Ishikawa (cell line): ENCODE measurements around the gene RBM39.

Experiments
- CEBPB ChIP-seq: IDR thresholded peaks from 2 replicates; pipeline ENCODE4 v1.6.1; 2012
- CREB1 ChIP-seq: IDR thresholded peaks from 2 replicates; pipeline ENCODE4 v1.6.1; 2012; ENCODE audit warnings: low read depth
- EGR1 ChIP-seq: IDR thresholded peaks from 2 replicates; pipeline ENCODE4 v1.6.1; 2012
- EP300 ChIP-seq: IDR thresholded peaks from 2 replicates; pipeline ENCODE4 v1.6.1; 2012; ENCODE audit warnings: borderline replicate concordance
- FOXM1 ChIP-seq: IDR thresholded peaks from 2 replicates; pipeline ENCODE4 v1.6.1; 2012; ENCODE audit warnings: low read depth, borderline replicate concordance
- MAX ChIP-seq: IDR thresholded peaks from 2 replicates; pipeline ENCODE4 v1.6.1; 2012
- NFIC ChIP-seq: IDR thresholded peaks from 2 replicates; pipeline ENCODE4 v1.6.1; 2012
- RAD21 ChIP-seq: IDR thresholded peaks from 2 replicates; pipeline ENCODE4 v1.6.1; 2012; ENCODE audit warnings: low read depth
- REST ChIP-seq: IDR thresholded peaks from 2 replicates; pipeline ENCODE4 v1.6.1; 2012; ENCODE audit warnings: low read depth, mild to moderate bottlenecking
- TAF1 ChIP-seq: IDR thresholded peaks from 2 replicates; pipeline ENCODE4 v1.6.1; 2012; ENCODE audit warnings: low read depth, mild to moderate bottlenecking
- TCF12 ChIP-seq: IDR thresholded peaks from 2 replicates; pipeline ENCODE4 v1.6.1; 2012; ENCODE audit warnings: low read depth
- TEAD4 ChIP-seq: IDR thresholded peaks from 2 replicates; pipeline ENCODE4 v1.6.1; 2012
- YY1 ChIP-seq: IDR thresholded peaks from 2 replicates; pipeline ENCODE4 v1.6.1; 2012; ENCODE audit warnings: low read depth
- ZBTB7A ChIP-seq: IDR thresholded peaks from 2 replicates; pipeline ENCODE4 v1.6.1; 2012; ENCODE audit warnings: low read depth

GRCh38 chr20:35690265-35690664 is 51.8 kb downstream of the RBM39 start:
- TF ChIP-seq MAX (no peak), CREB1 (no peak), YY1 (no peak), FOXM1 (no peak), EGR1 (no peak), TAF1 (no peak), EP300 (no peak), RAD21 (no peak), REST (no peak), ZBTB7A (no peak), TEAD4 (no peak), TCF12 (no peak), CEBPB (no peak), NFIC (no peak)
